Kidney (tissue), 14 donors: ENCODE results near the gene LRRC66. TPM values are rescaled to one million over a fixed set of nuclear protein-coding genes. Genes with fewer than 3 reads are reported as not detected.

Source experiments
- DNase-seq, 5 donors: peaks; one replicate each; pipeline ENCODE4 v3.0.0-alpha.2; 2013 to 2020
- FAIRE-seq: peaks from 2 replicates; lab custom pipeline; 2012; peaks lifted over from hg19 to GRCh38; lab: Jason Lieb, UNC
- H3K27ac ChIP-seq, 2 donors: one replicate each; pipeline ENCODE4 v1.7.0; 2013; ENCODE audit warnings: low read depth in 2 of 2, low read length in 2 of 2, inconsistent platforms in 1 of 2
- H3K27me3 ChIP-seq: one replicate; pipeline ENCODE4 v1.7.1; 2013; ENCODE audit warnings: low read length, inconsistent platforms; ENCODE audit not compliant: control insufficient read depth, insufficient read depth
- H3K36me3 ChIP-seq, 3 donors: one replicate each; pipeline versions ENCODE4 v1.7.0 to v1.7.1; 2013; ENCODE audit warnings: low read length in 3 of 3, control low read depth in 1 of 3, inconsistent platforms in 1 of 3; ENCODE audit not compliant: insufficient read depth in 3 of 3, control insufficient read depth in 2 of 3
- H3K4me1 ChIP-seq, 3 donors: one replicate each; pipeline versions ENCODE4 v1.7.0 to v1.7.1; 2013; ENCODE audit warnings: low read length in 3 of 3, inconsistent platforms in 1 of 3, low read depth in 1 of 3; ENCODE audit not compliant: control insufficient read depth in 2 of 3, insufficient read depth in 2 of 3
- H3K4me3 ChIP-seq, 3 donors: one replicate each; pipeline versions ENCODE4 v1.7.0 to v1.8.1; 2013; ENCODE audit warnings: low read length in 3 of 3, control low read depth in 1 of 3, inconsistent platforms in 1 of 3
- H3K9ac ChIP-seq, 3 donors: one replicate each; pipeline versions ENCODE4 v1.7.0 to v1.7.1; 2013; ENCODE audit warnings: low read length in 3 of 3, control low read depth in 1 of 3, inconsistent platforms in 1 of 3
- H3K9me3 ChIP-seq, 3 donors: one replicate each; pipeline versions ENCODE4 v1.7.0 to v1.7.1; 2013; ENCODE audit warnings: low read length in 3 of 3, control low read depth in 1 of 3, inconsistent platforms in 1 of 3; ENCODE audit not compliant: control insufficient read depth in 2 of 3, insufficient read depth in 1 of 3
- intact Hi-C: fragments of 100-400 bp; cut with DNase I; formaldehyde crosslinking; loops from one replicate; pipeline ENCODE4 v1.11.1; 2022
- polyA plus RNA-seq: library from polyadenylated mRNA; stranded (reverse); fragments of 350-450 nt; fragmentation: Illumina TruSeq; extraction: RNeasy Lipid Tissue Mini Kit (QIAGEN cat#74804); gene quantifications from one replicate; pipeline ENCODE4 v1.2.3, GENCODE V29; 2014; ENCODE audit warnings: low read depth, low replicate concordance; ENCODE audit not compliant: insufficient read depth
- total RNA-seq: library from RNA; stranded (reverse); fragmentation: NEBNext Ultra II Directional; extraction: Animal tissue kit (Norgen Biotek cat#: 25700); gene quantifications from one replicate; pipeline ENCODE4 v1.2.1, GENCODE V29; 2021
- TF ChIP-seq, protein P1 (sequence below): IDR thresholded peaks from 3 replicates; pipeline ENCODE4 v1.5.1; 2012; ENCODE audit warnings: mild to moderate bottlenecking, moderate library complexity, borderline replicate concordance; ENCODE audit not compliant: insufficient read depth; ENCODE audit errors: extremely low read depth
- donor health status: control.
- donor health status: control.
- donor health status: control.
- donor health status: control.
- donor health status: control.
- donor health status: DM: yes; HTN: yes; CAD: no.
- donor health status: Normal renal cell carcinoma (clear cell type).

LRRC66 gene
- total and polyA plus RNA-seq, 2 donors from 2014 or later: 0.44 to 0.45 TPM

DNA sequence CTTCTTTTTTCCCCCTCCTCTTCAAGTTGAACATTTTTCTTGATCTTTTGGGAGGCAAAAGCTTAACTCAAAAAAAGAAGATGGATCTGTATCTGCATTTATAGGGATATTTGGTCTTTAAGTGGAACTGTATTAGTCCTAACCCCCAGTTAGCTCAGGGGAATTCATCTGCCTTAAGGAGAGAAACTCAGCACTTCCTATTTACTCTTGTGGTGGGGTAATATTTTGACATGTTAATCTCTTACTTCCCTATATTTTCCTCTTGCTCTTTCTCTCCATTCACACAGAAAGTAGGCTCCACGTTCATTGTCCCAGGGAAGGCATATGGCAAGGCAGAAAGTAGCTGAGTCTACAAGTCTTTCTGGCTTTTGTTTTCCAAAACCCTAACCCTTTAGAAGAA is 5.3 kb downstream of the LRRC66 start:
- no peak overlapping the region for H3K9ac ChIP-seq
- FAIRE-seq: no peak
- DNase-seq: no peak
- TF ChIP-seq, protein P1, sequence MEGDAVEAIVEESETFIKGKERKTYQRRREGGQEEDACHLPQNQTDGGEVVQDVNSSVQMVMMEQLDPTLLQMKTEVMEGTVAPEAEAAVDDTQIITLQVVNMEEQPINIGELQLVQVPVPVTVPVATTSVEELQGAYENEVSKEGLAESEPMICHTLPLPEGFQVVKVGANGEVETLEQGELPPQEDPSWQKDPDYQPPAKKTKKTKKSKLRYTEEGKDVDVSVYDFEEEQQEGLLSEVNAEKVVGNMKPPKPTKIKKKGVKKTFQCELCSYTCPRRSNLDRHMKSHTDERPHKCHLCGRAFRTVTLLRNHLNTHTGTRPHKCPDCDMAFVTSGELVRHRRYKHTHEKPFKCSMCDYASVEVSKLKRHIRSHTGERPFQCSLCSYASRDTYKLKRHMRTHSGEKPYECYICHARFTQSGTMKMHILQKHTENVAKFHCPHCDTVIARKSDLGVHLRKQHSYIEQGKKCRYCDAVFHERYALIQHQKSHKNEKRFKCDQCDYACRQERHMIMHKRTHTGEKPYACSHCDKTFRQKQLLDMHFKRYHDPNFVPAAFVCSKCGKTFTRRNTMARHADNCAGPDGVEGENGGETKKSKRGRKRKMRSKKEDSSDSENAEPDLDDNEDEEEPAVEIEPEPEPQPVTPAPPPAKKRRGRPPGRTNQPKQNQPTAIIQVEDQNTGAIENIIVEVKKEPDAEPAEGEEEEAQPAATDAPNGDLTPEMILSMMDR: no peak
- no peak overlapping the region for H3K27ac ChIP-seq
- intact Hi-C loops: no loop called here
- H3K27me3 ChIP-seq: no peaks in the 10 kb centered on the region
- peaks cover 0 to 3% (median 0%) of the 10 kb centered on the region in 3 donors for H3K4me1 ChIP-seq
- no peaks in the 10 kb centered on the region for H3K9me3 ChIP-seq
- H3K36me3 ChIP-seq: no peaks in the 10 kb centered on the region
- H3K4me3 ChIP-seq: no peak overlapping the region

DNA sequence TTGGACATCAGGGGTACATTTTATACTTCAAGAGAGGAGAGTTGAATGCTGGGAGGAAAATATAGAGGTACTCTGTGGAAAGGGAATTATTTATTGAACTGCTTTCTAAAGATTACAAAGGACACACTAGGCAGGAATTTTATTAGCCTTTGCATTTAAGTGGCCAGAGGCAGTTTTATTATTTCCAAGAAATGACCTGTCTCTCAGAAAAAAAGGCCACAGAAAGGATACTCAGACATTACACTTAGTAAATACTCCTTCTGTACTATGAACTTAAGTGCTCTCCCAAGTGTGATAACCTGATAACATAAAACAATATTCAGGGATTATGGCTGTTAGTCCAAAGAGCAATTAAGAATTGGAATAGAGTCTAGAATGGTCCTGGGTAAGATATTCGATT is 7.5 kb downstream of the LRRC66 start:
- intact Hi-C loops: no loop called here
- Histone ChIP-seq H3K27me3 (no peaks in the 10 kb centered on the region), H3K27ac (no peak overlapping the region), H3K4me1 (peaks cover 0 to 3% (median 0%) of the 10 kb centered on the region in 3 donors), H3K9ac (no peak overlapping the region), H3K4me3 (no peak overlapping the region), H3K36me3 (no peaks in the 10 kb centered on the region), H3K9me3 (no peaks in the 10 kb centered on the region)
- FAIRE-seq: no peak
- no peak for DNase-seq
- TF ChIP-seq, protein P1: no peak

DNA sequence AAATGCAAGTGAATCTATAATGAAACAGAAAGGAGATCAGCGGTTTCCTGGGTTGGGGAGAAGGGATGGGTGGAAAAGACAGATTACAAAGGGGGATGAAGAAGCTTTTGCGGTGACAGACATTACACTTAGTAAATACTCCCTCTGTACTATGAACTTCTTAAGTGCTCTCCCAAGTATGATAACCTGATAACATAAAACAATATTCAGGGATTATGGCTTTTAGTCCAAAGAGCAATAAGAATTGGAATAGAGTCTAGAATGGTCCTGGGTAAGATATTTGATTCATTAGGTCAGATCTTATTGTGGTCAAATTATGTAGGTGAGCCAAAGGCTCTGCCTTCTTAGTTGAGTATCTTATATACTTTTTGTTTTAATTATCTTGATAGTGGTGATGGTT is 9.2 kb downstream of the LRRC66 start:
- DNase-seq (no peak), FAIRE-seq (no peak)
- TF ChIP-seq, protein P1: no peak
- Histone ChIP-seq H3K4me3 (no peak overlapping the region), H3K27me3 (no peaks in the 10 kb centered on the region), H3K27ac (no peak overlapping the region), H3K4me1 (no peaks in the 10 kb centered on the region), H3K9ac (no peak overlapping the region), H3K36me3 (no peaks in the 10 kb centered on the region), H3K9me3 (no peaks in the 10 kb centered on the region)
- intact Hi-C loops: no loop called here

DNA sequence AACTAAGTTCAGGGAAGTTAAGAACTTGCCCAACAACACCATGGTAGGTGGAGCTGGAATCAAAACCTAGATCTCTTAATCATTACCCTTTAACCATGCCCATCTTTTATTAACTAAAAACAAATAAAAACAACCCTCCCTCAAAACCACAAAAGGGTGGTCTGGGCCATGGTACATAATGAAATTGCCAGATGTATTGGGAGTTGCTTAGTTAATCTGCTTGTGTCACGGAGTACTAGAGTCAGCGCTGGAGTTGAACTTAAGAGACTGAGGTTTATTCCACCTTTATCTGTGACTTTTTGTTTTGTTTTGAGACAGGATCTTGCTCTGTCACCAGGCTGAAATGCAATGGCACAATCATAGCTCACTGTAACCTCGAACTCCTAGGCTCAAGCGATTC is 13.3 kb downstream of the LRRC66 start:
- Histone ChIP-seq H3K9ac (no peak overlapping the region), H3K27me3 (no peaks in the 10 kb centered on the region), H3K36me3 (no peaks in the 10 kb centered on the region), H3K4me1 (no peaks in the 10 kb centered on the region), H3K4me3 (no peak overlapping the region), H3K27ac (no peak overlapping the region), H3K9me3 (no peaks in the 10 kb centered on the region)
- DNase-seq (no peak), FAIRE-seq (no peak)
- TF ChIP-seq, protein P1: no peak
- intact Hi-C loops: no loop called here
